CD4-positive, alpha-beta T cell treated with Interferon gamma for 1 hour (primary cell): ENCODE results near the gene C5orf47.
A peak's percentile ranks its signal among the peaks of the same experiment; 100 is the strongest.
"Not testable (repeated sequence)": the region's sequence is repeated elsewhere in the genome, so short reads cannot be mapped to it uniquely, and the experiment has no call there.

Source experiments
- DNase-seq: peaks from one replicate; pipeline ENCODE4 v3.0.0-alpha.2; 2020

C5orf47 gene

DNA sequence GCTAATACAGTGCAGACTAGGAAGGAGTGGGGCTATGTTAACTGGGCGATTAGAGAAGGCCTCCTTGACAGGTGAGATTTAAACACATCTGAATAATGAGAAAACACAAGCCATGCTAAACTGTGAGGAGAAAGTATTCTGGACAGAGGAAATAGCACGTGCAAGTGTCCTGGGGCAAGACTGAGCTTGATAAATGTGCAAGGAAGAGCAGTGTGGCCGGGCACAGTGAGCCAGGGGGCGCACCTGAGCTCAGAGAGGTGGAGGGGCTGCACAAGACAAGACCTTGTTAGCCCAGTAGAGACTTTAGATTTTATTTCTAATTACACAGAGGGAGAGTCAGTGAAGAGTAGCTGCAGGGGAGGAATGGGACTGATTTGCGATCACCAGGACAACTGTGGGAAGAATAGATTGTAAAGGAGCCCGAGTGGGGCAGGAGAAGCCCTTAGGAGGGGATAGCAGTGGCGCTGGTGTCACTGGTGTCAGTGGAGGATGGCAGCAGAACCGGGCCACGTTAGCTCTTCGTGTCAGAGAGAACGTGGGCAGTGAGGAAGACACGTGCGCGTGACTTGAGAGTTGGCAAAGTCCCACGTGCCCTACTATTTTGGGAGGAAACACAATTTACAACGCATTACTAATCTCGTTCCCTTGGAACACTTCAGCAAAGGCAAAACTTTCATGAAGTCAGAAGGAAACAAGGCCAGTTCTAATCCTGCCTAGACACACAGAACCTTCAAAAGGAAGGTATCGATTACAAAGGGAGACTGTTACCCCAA is 17.9 kb upstream of the C5orf47 start:
- no peak for DNase-seq

GRCh38 chr5:173971681-173972345 is 17.2 kb upstream of the C5orf47 start:
- DNase-seq = no peak

DNA sequence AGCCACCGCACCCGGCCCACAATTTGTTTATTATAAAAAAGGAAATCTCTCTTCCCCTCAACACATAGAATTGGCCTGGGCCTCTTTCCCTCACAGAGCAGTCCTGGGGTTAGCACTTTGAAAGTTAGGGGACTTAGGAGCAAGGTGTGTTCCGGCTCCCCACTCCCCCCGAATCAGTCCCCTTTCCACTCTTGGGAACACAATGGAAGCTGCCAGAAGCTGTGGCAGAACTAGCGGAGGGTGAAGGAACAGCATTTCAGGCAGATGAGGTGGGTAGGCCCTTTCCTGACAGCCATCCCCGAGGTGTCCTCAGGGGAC is 16.4 kb upstream of the C5orf47 start:
- DNase-seq = no peak

- DNase-seq = peak; percentile 61
These were observed 15.9 kb upstream of the C5orf47 start for GRCh38 chr5:173972925-173973615.

DNA sequence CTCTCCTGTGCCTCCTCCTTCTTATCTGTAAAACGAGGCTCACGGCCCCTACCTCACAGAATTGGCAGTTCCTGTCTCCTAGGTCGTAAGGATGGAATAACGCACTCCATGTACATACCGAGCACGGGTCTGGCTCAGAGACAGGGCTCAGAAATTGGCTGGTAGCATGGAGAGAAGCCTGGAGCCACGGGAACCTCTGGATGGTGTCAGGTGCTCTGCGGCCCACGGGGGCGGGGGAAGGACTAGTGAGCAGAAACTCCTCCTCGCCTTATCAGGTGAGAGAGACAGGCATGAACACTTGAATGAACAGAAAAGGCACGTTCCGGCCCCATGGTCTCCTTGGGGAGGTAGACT is 15.4 kb upstream of the C5orf47 start:
- no peak for DNase-seq

DNA sequence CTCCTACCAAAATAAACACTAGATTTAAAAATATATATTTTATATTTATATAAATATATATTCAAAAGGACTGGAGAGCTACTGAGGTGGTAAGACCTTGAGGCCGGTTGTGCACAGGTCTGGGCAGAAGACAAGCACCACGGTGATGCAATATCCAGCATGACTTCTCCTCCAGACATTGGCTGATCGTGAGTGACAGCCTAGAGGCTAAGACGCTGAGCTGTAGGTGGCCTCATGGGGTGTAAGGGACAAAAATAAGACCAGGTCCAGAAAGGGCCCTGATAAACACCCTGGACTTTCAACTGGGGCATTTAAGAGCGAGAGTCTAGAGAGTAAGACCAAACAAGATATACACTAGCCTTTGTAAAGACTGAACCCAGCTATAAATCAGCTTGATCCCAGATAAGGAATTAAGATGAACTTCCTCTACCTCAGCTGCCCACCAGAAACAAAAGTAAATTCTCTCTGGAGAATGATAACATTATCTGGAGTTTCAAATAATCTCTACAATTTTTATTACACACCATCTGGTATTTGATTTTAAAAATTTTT is 14.2 kb upstream of the C5orf47 start:
- no peak for DNase-seq

DNA sequence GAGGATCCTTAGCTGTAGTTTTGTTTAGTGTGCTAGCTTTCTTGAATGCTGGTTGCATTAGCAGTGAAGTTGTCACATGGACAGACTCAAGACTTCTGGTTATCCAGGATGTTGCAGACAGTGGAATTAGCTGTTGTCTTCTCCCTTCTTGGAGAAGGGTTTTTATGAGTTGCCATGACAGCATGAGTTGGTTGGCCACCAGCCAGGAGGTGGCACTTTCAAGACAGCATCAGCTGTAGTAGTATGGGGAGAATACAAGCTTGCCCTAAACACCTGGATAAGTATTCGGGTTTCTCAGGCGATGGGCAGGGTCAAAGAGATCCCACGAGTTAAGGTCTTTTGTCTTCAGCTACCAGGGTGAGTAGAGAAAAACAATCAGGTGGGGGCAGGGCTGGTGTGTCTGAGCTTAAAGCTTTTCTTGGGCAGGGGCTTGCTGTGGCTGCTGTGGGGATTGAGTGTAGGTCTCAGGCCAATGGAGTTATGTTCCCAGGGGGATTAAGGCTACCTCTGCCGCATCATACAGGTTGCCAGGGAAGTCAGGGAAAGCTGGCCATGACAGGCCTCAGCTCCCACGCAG is 7.7 kb upstream of the C5orf47 start:
- DNase-seq = no peak

DNA sequence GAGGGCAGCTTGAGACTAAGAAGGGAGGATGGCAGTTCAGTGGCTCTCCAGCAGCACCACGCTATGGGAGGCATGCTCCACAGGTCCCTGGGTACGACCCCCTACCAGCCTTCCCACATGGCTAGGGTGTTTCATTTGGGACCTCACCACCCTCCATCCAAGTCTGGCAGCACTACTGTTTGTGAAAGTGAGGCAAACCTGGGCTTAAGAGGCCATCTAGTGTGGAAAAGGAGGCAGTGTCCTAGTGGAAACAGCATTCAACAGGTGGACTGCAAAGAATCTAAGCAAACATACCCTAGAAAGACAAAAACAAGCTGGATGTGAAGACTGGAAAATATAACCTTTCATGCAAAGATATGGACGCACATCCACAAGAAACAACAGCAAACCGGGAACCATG is 4.8 kb upstream of the C5orf47 start:
- DNase-seq = no peak

- no peak for DNase-seq
These were observed 587 bp downstream of the C5orf47 start for GRCh38 chr5:173989432-173990082.

- DNase-seq = no peak
These were observed 8.4 kb downstream of the C5orf47 start for GRCh38 chr5:173997331-173997730.

GRCh38 chr5:173998531-173998930 is 9.6 kb downstream of the C5orf47 start:
- no peak for DNase-seq

GRCh38 chr5:174000076-174000475 is 11.1 kb downstream of the C5orf47 start:
- DNase-seq = no peak

GRCh38 chr5:174003795-174004194 is 14.8 kb downstream of the C5orf47 start:
- no peak for DNase-seq

- no peak for DNase-seq
These were observed 20.0 kb downstream of the C5orf47 start for GRCh38 chr5:174008922-174009321.

DNA sequence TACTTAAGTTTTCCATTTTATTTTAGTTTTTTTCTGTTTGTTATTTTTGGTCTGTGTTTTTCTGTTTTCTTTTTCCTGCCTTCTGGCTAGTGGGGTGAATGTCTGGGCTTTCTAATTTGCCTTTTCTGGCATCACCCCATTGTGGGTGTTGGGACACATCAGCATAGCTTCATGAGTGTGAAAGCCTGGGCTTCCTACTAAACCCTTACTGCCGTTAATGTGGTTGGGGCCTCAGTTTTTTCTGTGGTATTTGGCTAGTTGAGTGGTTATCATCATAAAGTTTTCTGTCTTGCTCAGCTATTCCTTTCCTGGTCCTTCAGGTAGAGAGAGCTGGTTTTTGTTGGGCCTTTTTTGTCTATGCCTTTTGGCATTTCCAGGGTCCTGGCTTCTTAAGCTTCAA is 21.4 kb downstream of the C5orf47 start:
- DNase-seq = no peak

DNA sequence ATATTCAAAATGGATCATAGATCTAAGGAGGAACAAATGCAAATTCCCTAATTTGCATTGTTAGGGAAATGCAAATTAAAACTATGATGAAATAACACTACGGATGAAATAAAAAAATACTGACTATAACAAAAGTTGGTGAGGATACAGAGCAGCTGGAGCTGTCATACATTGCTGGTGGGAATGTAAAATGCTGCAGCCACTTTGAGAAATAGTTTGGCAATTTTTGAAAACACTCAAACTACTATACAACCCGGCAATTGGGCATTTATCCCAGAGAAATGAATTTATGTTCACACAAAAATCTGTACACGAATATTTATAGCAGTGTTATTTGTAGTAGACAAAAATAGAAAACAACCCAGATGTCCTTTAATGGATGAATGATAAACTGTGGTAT is 22.5 kb downstream of the C5orf47 start:
- no peak for DNase-seq

- DNase-seq = not testable (repeated sequence)
These were observed 31.3 kb downstream of the C5orf47 start for GRCh38 chr5:174020069-174020927.

- DNase-seq = no peak
These were observed 31.9 kb downstream of the C5orf47 start for GRCh38 chr5:174020928-174021304.

DNA sequence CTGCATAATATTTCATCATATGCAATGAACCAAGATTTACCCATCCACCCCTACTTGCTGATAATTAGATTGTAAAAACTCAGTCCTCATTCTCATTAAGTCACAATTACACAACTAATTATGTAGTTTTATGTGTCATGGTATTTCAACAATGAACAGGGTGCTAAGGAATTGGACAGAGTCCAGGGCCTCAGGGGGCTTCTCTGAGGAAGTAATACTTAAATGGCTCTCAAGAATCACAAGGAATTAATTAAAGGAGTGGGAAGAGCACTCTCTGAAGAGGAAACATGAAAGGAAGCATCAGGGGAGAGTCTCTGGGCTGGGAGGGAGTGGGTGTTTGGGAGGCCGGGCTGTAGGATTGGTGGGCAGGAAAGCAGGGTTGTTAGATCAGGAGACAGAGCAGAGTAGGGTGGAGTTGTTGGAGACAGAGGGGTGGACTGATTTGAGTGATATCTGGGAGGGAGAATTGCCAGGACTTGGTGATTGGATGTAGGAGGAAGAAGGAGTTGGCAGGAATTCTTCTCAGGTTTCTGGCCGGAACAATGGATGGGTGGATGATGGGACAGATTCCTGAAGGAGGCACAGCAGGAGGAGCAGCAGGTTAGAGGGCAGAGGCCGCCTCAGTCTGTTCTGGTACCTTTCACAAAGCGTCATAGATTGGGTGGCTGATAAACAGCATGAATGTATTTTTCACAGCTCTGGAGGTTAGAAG is 33.6 kb downstream of the C5orf47 start:
- no peak for DNase-seq

DNA sequence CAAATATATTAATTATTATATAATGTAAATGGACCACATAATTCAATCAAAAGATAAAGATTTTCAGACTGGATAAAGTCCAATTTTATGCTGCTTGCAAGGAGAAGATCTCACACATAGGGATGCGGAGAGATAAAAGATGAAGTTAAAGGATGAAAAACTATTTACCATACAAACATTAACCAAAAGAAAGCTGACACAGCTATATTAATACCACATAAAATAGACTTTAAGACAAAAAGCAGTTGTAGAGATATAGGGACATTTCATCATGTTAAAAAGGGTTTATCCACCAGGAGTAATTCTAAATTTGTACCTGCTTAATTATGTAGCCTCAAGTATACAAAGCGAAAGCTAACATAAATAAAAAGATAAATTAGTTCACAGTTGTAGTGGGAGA is 41.3 kb downstream of the C5orf47 start:
- no peak for DNase-seq

GRCh38 chr5:174044466-174045254 is 55.7 kb downstream of the C5orf47 start:
- DNase-seq = no peak
